ENCODE measurements around the gene OPA1.
A peak's percentile ranks its signal among the peaks of the same experiment; 100 is the strongest.

The OPA1 gene

GRCh38 chr3:193708270-193708669, 115.3 kb downstream of the OPA1 start:
- DNase-seq (ENCODE audit: low read depth), result no peak

GRCh38 chr3:193710286-193711165, 117.5 kb downstream of the OPA1 start:
- DNase-seq (ENCODE audit: low read depth), result no peak

- no peak for DNase-seq (ENCODE audit: low read depth)
Observed at GRCh38 chr3:193711166-193711485, 118.1 kb downstream of the OPA1 start.

- no peak for DNase-seq (ENCODE audit: low read depth)
Observed at GRCh38 chr3:193711523-193711963, 118.5 kb downstream of the OPA1 start.

GRCh38 chr3:193711964-193712598, 119.1 kb downstream of the OPA1 start:
- DNase-seq (ENCODE audit: low read depth), result no peak

GRCh38 chr3:193712938-193713337, 119.9 kb downstream of the OPA1 start:
- DNase-seq (ENCODE audit: low read depth), result no peak

- no peak for DNase-seq (ENCODE audit: low read depth)
Observed at GRCh38 chr3:193714523-193715137, 121.6 kb downstream of the OPA1 start.

GRCh38 chr3:193716150-193716549, 123.1 kb downstream of the OPA1 start:
- no peak for DNase-seq (ENCODE audit: low read depth)

GRCh38 chr3:193719735-193720134, 126.7 kb downstream of the OPA1 start:
- DNase-seq (ENCODE audit: low read depth), result no peak

GRCh38 chr3:193720169-193720568, 127.2 kb downstream of the OPA1 start:
- no peak for DNase-seq (ENCODE audit: low read depth)

GRCh38 chr3:193722566-193722965, 129.6 kb downstream of the OPA1 start:
- DNase-seq (ENCODE audit: low read depth), result no peak

GRCh38 chr3:193727089-193727488, 134.1 kb downstream of the OPA1 start:
- no peak for DNase-seq (ENCODE audit: low read depth)

GRCh38 chr3:193728429-193729087, 135.6 kb downstream of the OPA1 start:
- no peak for DNase-seq (ENCODE audit: low read depth)

- no peak for DNase-seq (ENCODE audit: low read depth)
Observed at GRCh38 chr3:193729088-193729465, 136.1 kb downstream of the OPA1 start.

GRCh38 chr3:193729601-193730000, 136.6 kb downstream of the OPA1 start:
- no peak for DNase-seq (ENCODE audit: low read depth)

- DNase-seq (ENCODE audit: low read depth), result no peak
Observed at GRCh38 chr3:193730511-193730910, 137.5 kb downstream of the OPA1 start.

GRCh38 chr3:193730976-193731375, 138.0 kb downstream of the OPA1 start:
- DNase-seq (ENCODE audit: low read depth), result no peak

GRCh38 chr3:193731656-193732055, 138.6 kb downstream of the OPA1 start:
- DNase-seq (ENCODE audit: low read depth), result no peak

GRCh38 chr3:193732391-193732790, 139.4 kb downstream of the OPA1 start:
- peak; percentile 75 for DNase-seq (ENCODE audit: low read depth)

- no peak for DNase-seq (ENCODE audit: low read depth)
Observed at GRCh38 chr3:193732827-193733226, 139.8 kb downstream of the OPA1 start.

- DNase-seq (ENCODE audit: low read depth), result no peak
Observed at GRCh38 chr3:193734737-193735366, 141.8 kb downstream of the OPA1 start.

GRCh38 chr3:193735850-193736249, 142.8 kb downstream of the OPA1 start:
- no peak for DNase-seq (ENCODE audit: low read depth)

All from HS-5 (cell line).